Thoracic aorta (tissue), 2 donors: Measurements from ENCODE around the gene MISFA. TPM values are rescaled to one million over a fixed set of nuclear protein-coding genes. Genes with fewer than 3 reads are reported as not detected.

ENCODE experiments used
- ATAC-seq: fragments of 150-250 bp; one replicate; pipeline ENCODE4 v1.8.0; 2017; ENCODE audit warnings: low read depth; ENCODE audit not compliant: insufficient number of reproducible peaks, low FRiP score
- DNase-seq: peaks from one replicate; pipeline ENCODE4 v3.0.0-alpha.2; 2020; ENCODE audit warnings: low spot score
- H3K27ac ChIP-seq, 2 donors: fragments of 200-600 bp; sonication (generic); 1 replicate in 1 of 2; 2 replicates in 1 of 2; pipeline ENCODE4 v1.5.1; 2016; ENCODE audit warnings: mild to moderate bottlenecking in 2 of 2, moderate library complexity in 2 of 2
- H3K27me3 ChIP-seq: fragments of 200-600 bp; sonication (generic); replicated peaks from 2 replicates; pipeline ENCODE4 v1.6.0; 2016; ENCODE audit warnings: mild to moderate bottlenecking; ENCODE audit not compliant: insufficient read depth
- H3K36me3 ChIP-seq: fragments of 200-600 bp; sonication (generic); one replicate; pipeline ENCODE4 v1.5.1; 2016
- H3K4me1 ChIP-seq, 2 donors: fragments of 200-600 bp; sonication (generic); 1 replicate in 1 of 2; 2 replicates in 1 of 2; pipeline versions ENCODE4 v1.5.1 to v1.6.0; 2016; ENCODE audit warnings: low read depth in 2 of 2, mild to moderate bottlenecking in 1 of 2; ENCODE audit not compliant: control insufficient read depth in 1 of 2
- H3K4me3 ChIP-seq: fragments of 200-600 bp; sonication (generic); 2 replicates; pipeline ENCODE4 v1.5.1; 2016; ENCODE audit warnings: mild to moderate bottlenecking
- H3K9me3 ChIP-seq: fragments of 200-600 bp; sonication (generic); 2 replicates; pipeline ENCODE4 v1.5.1; 2016
- total RNA-seq, 2 donors: library from RNA; depleted of rRNA; stranded (reverse); fragments of >200 nt; gene quantifications; one replicate each; pipeline versions ENCODE4 v1.1.0 to v1.2.3, GENCODE V29; 2016
- TF ChIP-seq, protein P1 (sequence below): fragments of 200-600 bp; sonication (generic); IDR thresholded peaks from one replicate; pipeline ENCODE4 v1.5.1; 2019; ENCODE audit warnings: antibody characterized with exemption

Gene MISFA
- total RNA-seq, 2 donors from 2014 or later = 17.3 TPM; not detected in 1

DNA sequence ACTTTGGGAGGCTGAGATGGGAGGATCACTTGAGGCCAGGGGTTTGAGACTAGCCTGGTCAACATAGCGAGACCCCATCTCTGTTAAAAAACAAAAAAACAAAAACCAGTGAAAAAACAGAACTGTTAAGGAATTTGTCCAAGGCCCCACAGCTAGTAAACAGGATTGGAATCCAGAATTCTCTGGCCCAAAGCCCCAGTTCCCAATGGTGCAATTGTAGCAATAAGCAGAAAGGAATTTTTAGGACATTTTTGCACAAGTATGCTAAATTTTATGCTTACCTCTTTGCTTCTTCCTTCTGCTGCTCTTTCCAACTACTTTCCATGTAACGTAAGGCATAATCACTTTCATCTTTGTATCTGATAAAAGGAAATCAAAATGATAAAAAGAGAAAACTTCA, 11.6 kb downstream of the MISFA start:
- DNase-seq (no peak), ATAC-seq (no peak)
- no peaks in the 10 kb centered on the region for H3K9me3 ChIP-seq
- H3K27me3 ChIP-seq = no peaks in the 10 kb centered on the region
- TF ChIP-seq, protein P1, sequence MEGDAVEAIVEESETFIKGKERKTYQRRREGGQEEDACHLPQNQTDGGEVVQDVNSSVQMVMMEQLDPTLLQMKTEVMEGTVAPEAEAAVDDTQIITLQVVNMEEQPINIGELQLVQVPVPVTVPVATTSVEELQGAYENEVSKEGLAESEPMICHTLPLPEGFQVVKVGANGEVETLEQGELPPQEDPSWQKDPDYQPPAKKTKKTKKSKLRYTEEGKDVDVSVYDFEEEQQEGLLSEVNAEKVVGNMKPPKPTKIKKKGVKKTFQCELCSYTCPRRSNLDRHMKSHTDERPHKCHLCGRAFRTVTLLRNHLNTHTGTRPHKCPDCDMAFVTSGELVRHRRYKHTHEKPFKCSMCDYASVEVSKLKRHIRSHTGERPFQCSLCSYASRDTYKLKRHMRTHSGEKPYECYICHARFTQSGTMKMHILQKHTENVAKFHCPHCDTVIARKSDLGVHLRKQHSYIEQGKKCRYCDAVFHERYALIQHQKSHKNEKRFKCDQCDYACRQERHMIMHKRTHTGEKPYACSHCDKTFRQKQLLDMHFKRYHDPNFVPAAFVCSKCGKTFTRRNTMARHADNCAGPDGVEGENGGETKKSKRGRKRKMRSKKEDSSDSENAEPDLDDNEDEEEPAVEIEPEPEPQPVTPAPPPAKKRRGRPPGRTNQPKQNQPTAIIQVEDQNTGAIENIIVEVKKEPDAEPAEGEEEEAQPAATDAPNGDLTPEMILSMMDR = no peak
- peaks cover 40% of the 10 kb centered on the region for H3K36me3 ChIP-seq
- H3K4me3 ChIP-seq = no peak overlapping the region
- no peaks in the 10 kb centered on the region for H3K4me1 ChIP-seq
- H3K27ac ChIP-seq = no peak overlapping the region

DNA sequence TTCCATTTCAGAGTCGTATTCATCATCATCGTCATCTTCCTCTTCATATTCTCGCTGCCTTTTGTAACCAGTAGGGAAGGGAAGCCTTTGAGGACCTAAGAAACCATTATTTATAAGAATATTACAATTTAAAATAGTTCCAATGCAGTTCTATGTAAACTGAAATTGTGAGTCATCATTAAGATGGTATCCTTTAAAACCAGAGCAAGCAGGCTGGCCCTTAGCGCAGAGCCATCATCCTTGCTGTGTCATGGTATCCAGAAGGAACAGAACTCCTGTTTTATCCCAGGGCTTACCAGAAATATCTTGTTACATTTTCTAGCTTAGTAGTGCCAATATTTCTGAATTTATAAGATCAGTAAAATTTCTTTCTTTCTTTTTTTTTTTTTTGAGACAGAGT, 12.8 kb downstream of the MISFA start:
- ATAC-seq = no peak
- peaks cover 40% of the 10 kb centered on the region for H3K36me3 ChIP-seq

DNA sequence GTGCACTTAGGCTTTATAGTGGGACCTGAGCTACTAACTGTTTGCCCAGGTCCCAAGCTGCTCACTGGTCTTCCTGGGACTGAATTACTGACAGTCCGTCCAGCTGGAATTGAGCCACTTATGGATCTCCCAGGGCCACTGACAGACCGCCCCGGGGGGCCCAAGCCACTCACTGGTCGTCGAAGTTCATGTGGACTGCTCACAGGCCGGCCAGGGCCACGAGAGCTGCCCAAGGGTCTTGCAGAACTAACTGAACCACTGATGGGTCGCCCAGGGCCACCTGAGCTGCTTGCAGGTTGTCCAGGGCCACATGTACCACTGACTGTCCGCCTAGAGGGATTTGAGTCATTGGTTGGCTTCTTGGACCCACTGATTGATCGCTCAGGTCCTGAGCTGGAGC, 15.1 kb downstream of the MISFA start:
- Histone ChIP-seq H3K4me3 (no peak overlapping the region), H3K27me3 (no peaks in the 10 kb centered on the region), H3K9me3 (no peaks in the 10 kb centered on the region), H3K36me3 (peaks cover 35% of the 10 kb centered on the region), H3K4me1 (peaks cover 8 to 23% of the 10 kb centered on the region in 2 donors), H3K27ac (no peak overlapping the region)
- ATAC-seq (no peak), DNase-seq (no peak)
- TF ChIP-seq, protein P1 = no peak

More for the DNA sequence above, 12.8 kb downstream of the MISFA start:
- Histone ChIP-seq H3K9me3 (no peaks in the 10 kb centered on the region), H3K27me3 (no peaks in the 10 kb centered on the region), H3K27ac (no peak overlapping the region), H3K4me1 (peaks cover 0 to 5% of the 10 kb centered on the region in 2 donors), H3K4me3 (no peak overlapping the region)
- TF ChIP-seq, protein P1 = no peak
- no peak for DNase-seq

DNA sequence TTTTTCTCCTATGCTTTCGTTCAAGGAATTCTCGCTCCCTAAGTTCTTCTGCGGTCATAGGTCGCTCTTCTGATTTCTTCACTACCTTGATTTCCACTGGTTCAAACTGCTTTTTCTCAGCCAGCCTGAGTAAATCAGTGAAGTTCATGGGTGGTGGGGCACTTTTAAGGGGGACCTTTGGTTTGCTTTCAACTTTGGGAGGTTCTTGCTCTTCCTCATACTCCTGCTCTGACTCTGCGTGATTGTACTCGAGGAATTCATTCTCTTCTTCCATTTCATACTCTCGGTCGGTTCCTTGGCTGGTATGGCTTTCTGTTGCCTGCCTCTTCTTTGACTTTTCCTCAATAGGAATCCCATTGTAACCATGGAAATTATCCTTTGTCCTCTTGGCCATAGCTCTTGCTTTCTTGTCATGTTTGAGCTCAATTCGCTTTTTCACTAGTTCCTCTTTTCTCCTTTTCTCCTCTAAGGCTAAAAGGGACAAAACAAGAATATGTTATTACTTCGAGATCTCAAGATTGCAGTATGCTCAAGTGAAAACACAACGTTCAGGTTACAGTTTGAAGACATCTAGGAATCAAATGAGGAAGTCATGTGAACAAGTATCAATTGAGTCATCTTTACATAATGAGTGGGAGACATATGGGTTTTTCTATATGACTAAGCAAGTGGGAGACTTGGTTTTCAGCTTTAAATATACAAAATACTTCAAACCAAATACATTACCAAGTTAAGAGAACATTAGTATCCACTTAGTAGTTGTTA, 16.2 kb downstream of the MISFA start:
- H3K9me3 ChIP-seq = no peaks in the 10 kb centered on the region
- H3K27ac ChIP-seq = no peak overlapping the region
- no peaks in the 10 kb centered on the region for H3K27me3 ChIP-seq
- H3K4me1 ChIP-seq = peaks cover 8 to 23% of the 10 kb centered on the region in 2 donors
- TF ChIP-seq, protein P1 = no peak
- no peak for DNase-seq
- H3K36me3 ChIP-seq = peaks cover 31% of the 10 kb centered on the region
- H3K4me3 ChIP-seq = no peak overlapping the region
- ATAC-seq = no peak

DNA sequence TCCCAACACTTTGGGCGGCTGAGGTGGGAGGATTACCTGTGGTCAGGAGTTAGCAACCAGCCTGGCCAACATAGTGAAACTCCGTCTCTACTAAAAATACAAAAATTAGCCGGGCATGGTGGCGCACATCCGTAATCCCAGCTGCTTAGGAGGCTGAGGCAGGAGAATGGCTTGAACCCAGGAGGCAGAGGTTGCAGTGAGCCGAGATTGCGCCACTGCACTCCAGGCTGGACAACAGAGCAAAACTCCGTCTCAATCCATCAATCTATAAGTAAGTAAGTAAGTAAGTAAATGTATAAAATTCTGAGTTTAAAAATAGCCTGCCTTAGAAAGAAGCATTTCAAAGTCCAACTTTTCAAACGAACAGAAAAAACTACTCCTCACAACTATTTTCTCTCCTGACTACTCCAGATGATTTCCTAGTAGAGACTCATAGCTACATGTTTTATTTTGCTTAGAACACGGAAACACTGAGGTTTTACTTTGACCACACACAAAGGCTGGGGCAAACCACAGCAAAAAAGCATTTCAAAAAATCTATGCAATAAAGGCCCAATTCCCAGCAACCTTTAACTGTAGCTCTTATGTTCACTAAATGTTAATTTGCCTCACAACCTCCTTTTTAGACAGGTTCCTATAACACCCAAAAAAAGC, 18.2 kb downstream of the MISFA start:
- H3K4me3 ChIP-seq = peak overlapping the region; percentile 42
- peaks cover 21% of the 10 kb centered on the region for H3K36me3 ChIP-seq
- H3K9me3 ChIP-seq = no peaks in the 10 kb centered on the region
- peak overlapping the region; percentile 73 to 79 for H3K27ac ChIP-seq
- H3K4me1 ChIP-seq = peaks cover 8 to 23% of the 10 kb centered on the region in 2 donors
- DNase-seq = no peak
- no peaks in the 10 kb centered on the region for H3K27me3 ChIP-seq
- ATAC-seq = no peak
- TF ChIP-seq, protein P1 = no peak
